HAP-1 (cell line): Measurements from ENCODE around the gene SORL1.
"Not testable (repeated sequence)": the region's sequence is repeated elsewhere in the genome, so short reads cannot be mapped to it uniquely, and the experiment has no call there.

Source experiments
- DNase-seq, 2 experiments: peaks; one replicate each; pipeline ENCODE4 v3.0.0-alpha.2; 2016 to 2020; ENCODE audit warnings: low spot score in 2 of 2
- H3K27me3 ChIP-seq: fragments of 250-450 bp; sonication (Bioruptor Pico); 2 replicates; pipeline ENCODE4 v1.5.1; 2020; ENCODE audit warnings: low read depth, mild to moderate bottlenecking, moderate library complexity
- H3K36me3 ChIP-seq: fragments of 250-450 bp; sonication (Bioruptor Pico); replicated peaks from 2 replicates; pipeline ENCODE4 v1.5.1; 2020; ENCODE audit warnings: mild to moderate bottlenecking
- H3K4me1 ChIP-seq: fragments of 250-450 bp; sonication (Bioruptor Pico); 2 replicates; pipeline ENCODE4 v1.5.1; 2020; ENCODE audit warnings: mild to moderate bottlenecking
- H3K4me3 ChIP-seq: fragments of 250-450 bp; sonication (Bioruptor Pico); 2 replicates; pipeline ENCODE4 v1.5.1; 2020; ENCODE audit warnings: mild to moderate bottlenecking, moderate library complexity
- H3K9me3 ChIP-seq: fragments of 250-450 bp; sonication (Bioruptor Pico); 2 replicates; pipeline ENCODE4 v1.5.1; 2020; ENCODE audit warnings: mild to moderate bottlenecking, moderate library complexity
- in situ Hi-C: fragments of 300-500 bp; cut with MboI; formaldehyde crosslinking; loops from 3 replicates; pipeline ENCODE4 v1.14.3; 2020; ENCODE audit warnings: low sequenced_read_pairs, inconsistent platforms, mixed read lengths

SORL1 gene

DNA sequence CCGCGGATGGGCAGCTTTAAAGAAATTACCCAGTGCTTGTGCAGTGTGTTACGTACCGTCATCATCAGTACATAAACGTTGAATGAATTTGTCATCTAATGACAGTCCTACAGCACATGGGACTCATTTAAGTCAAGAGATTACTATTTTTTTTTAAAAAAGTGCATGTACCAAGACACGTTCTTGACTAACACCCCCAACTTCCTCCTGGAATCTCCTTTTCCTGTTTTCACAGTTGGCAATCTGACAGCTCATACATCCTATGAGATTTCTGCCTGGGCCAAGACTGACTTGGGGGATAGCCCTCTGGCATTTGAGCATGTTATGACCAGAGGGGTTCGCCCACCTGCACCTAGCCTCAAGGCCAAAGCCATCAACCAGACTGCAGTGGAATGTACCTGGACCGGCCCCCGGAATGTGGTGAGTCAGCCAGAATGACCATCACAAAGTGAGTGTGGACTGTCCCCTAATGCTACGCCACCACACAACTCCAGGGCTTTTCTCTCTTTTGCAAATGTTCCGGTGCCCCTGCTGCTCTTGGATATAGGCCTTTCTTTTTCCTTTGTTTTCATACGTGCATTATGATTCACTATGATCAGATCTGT is 162.6 kb downstream of the SORL1 start:
- no peaks in the 10 kb centered on the region for H3K36me3 ChIP-seq
- H3K4me1 ChIP-seq: peaks cover 4% of the 10 kb centered on the region
- no peaks in the 10 kb centered on the region for H3K9me3 ChIP-seq
- no peak for DNase-seq
- no peak overlapping the region for H3K4me3 ChIP-seq
- H3K27me3 ChIP-seq: no peaks in the 10 kb centered on the region
- in situ Hi-C loops: no loop called here

DNA sequence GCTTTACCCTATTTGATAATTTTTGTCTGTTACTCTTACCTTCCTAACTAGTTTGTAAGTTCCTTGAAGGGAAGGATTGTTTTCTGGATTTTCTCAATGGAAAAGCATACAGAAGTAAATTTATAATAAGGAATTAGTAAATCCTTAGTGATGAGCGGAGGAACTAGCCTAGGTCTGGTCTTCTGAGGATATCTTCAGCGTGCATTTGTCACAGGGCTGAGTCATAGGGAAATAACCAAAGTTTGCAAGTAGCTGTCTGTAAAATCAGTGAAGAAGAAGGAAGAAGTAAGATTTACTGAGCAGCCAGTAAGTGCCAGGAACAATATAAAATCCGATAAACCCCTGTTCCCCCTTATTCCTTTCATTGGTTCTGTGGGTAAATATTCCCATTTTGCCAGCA is 163.4 kb downstream of the SORL1 start:
- Histone ChIP-seq H3K4me3 (no peak overlapping the region), H3K4me1 (no peaks in the 10 kb centered on the region), H3K9me3 (no peaks in the 10 kb centered on the region), H3K27me3 (no peaks in the 10 kb centered on the region), H3K36me3 (no peaks in the 10 kb centered on the region)
- in situ Hi-C loops: no loop called here
- DNase-seq: no peak

DNA sequence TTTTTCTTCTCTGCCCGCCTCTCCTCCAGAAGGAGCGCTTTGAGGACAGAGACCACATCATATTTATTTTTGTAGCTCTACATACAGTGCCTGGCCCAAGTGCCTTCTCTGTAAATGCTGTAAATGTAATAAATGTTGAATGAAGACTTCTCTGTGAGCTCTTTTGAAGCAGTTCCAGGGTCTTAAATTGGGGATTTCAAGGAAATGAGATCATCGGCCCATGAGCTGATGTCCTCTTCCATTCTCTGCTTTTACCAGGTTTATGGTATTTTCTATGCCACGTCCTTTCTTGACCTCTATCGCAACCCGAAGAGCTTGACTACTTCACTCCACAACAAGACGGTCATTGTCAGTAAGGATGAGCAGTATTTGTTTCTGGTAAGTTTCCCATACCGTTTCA is 166.4 kb downstream of the SORL1 start:
- Histone ChIP-seq H3K4me3 (no peak overlapping the region), H3K9me3 (no peaks in the 10 kb centered on the region), H3K4me1 (no peaks in the 10 kb centered on the region), H3K27me3 (no peaks in the 10 kb centered on the region), H3K36me3 (no peaks in the 10 kb centered on the region)
- in situ Hi-C loops: no loop called here
- DNase-seq: no peak

- Histone ChIP-seq H3K36me3 (no peaks in the 10 kb centered on the region), H3K4me3 (no peak overlapping the region), H3K27me3 (no peaks in the 10 kb centered on the region), H3K9me3 (no peaks in the 10 kb centered on the region), H3K4me1 (no peaks in the 10 kb centered on the region)
- in situ Hi-C loops: no loop called here
- no peak for DNase-seq
Measured at GRCh38 chr11:121625777-121626506, 173.8 kb downstream of the SORL1 start.

DNA sequence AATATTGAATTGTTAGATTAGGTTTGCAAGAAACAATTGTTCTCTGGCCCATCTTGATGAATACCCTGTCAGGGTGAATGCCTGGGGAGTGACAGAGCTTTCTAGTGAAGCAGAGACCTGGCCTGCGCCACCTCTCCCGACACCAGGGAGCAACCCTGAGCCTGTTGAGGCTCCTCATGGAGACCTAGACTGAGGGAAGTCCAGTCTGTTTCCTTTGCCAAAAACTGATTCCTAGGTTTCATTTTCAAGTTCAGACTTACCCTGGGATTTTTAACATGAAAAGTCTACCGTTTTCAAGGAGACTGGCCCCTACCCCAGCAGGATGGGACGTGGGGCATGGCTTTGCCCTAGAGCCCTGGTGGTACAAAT is 174.4 kb downstream of the SORL1 start:
- Histone ChIP-seq H3K36me3 (no peaks in the 10 kb centered on the region), H3K4me3 (no peak overlapping the region), H3K27me3 (no peaks in the 10 kb centered on the region), H3K9me3 (no peaks in the 10 kb centered on the region), H3K4me1 (no peaks in the 10 kb centered on the region)
- in situ Hi-C loops: no loop called here
- DNase-seq: no peak

GRCh38 chr11:121626980-121627379 is 174.9 kb downstream of the SORL1 start:
- in situ Hi-C loops: no loop called here
- no peaks in the 10 kb centered on the region for H3K4me1 ChIP-seq
- no peaks in the 10 kb centered on the region for H3K36me3 ChIP-seq
- H3K4me3 ChIP-seq: no peak overlapping the region
- no peak for DNase-seq
- H3K27me3 ChIP-seq: no peaks in the 10 kb centered on the region
- H3K9me3 ChIP-seq: no peaks in the 10 kb centered on the region

GRCh38 chr11:121630041-121630440 is 177.9 kb downstream of the SORL1 start:
- H3K27me3 ChIP-seq: no peaks in the 10 kb centered on the region
- no peaks in the 10 kb centered on the region for H3K36me3 ChIP-seq
- H3K4me1 ChIP-seq: peaks cover 10% of the 10 kb centered on the region
- H3K4me3 ChIP-seq: no peak overlapping the region
- in situ Hi-C loops: no loop called here
- no peaks in the 10 kb centered on the region for H3K9me3 ChIP-seq
- no peak for DNase-seq

DNA sequence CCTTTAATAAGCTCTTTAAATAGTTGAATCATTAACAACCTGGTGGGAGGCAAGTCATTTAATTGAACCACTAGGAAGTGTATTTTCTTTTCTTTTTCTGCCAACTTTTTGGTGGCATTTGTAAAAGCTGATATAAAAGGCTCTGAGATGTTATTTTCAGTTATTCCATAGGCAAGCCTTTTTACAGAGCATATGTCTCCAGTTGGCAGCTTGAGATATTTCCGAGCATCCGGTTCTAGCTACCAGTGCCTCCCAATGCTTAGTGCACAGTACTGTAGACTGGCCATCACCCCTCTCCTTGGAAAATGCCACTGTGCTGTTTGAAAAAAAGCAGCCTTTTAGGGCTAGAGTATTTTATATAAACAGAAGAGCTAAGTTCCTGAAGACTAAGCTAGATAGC is 179.3 kb downstream of the SORL1 start:
- DNase-seq: no peak
- no peak overlapping the region for H3K4me3 ChIP-seq
- no peaks in the 10 kb centered on the region for H3K9me3 ChIP-seq
- H3K27me3 ChIP-seq: no peaks in the 10 kb centered on the region
- no peaks in the 10 kb centered on the region for H3K36me3 ChIP-seq
- H3K4me1 ChIP-seq: peaks cover 19% of the 10 kb centered on the region
- in situ Hi-C loops: no loop called here

- H3K27me3 ChIP-seq: no peaks in the 10 kb centered on the region
- no peak for DNase-seq
- no peaks in the 10 kb centered on the region for H3K36me3 ChIP-seq
- H3K4me3 ChIP-seq: no peak overlapping the region
- H3K4me1 ChIP-seq: peaks cover 40% of the 10 kb centered on the region
- H3K9me3 ChIP-seq: no peaks in the 10 kb centered on the region
- in situ Hi-C loops: no loop called here
Measured at GRCh38 chr11:121634273-121634672, 182.2 kb downstream of the SORL1 start.

DNA sequence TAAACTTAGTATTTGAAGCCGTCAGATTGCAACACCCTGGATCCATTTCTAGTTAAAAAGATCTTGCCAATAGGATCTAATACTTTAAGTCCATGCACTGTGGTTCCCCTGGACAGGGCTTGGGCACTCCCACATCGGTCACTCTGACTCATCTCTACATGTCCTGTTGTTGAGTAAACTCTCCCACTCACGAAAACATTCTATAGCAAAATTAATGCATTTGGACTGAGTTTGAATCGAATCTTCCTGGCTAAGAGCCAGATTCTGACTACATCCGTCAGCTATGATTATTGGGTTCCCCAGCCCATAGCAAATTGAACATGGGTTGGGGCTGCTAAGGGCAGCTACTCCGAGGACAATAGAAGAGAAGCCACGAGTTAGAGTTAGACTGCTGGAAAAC is 182.8 kb downstream of the SORL1 start:
- DNase-seq: no peak
- in situ Hi-C loops: no loop called here

DNA sequence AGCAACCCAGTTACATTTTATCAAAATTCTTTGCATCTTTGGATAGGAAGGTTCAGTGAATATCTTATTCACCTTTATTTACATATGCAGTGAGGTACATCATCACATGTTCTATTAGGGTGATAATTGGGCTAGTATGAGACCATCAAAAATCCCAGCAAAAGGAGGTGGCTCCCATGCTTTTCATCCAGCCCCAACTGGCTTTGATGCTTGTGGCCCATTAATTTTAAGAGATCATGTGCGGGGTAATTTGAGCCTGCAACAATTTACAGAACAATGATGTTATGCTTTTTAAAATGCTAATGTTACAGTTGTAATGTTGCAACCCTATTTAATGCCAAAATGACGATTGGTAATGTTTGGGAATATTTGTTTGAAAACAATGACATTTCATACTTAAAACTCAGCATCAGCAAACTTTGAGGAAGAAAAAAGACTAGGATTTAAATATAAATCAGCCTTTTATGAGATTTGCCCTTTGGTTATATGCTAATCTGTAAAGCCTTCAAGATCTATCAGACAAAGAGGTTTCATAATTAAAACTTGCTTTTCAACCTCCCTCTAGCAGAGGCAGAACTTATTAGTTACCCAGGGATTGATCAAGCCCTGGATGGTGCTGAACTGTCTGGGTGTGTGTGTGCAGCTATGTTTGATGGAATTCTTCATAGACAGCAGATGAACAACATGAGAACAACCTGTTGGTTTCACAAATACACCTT is 184.1 kb downstream of the SORL1 start:
- DNase-seq: peak; percentile 71 to 96
- Histone ChIP-seq H3K27me3 (no peaks in the 10 kb centered on the region), H3K4me1 (peaks cover 40% of the 10 kb centered on the region), H3K9me3 (no peaks in the 10 kb centered on the region), H3K36me3 (no peaks in the 10 kb centered on the region), H3K4me3 (no peak overlapping the region)
- in situ Hi-C loops: no loop called here

More for the DNA sequence above, 182.8 kb downstream of the SORL1 start:
- Histone ChIP-seq H3K4me3 (no peak overlapping the region), H3K36me3 (no peaks in the 10 kb centered on the region), H3K27me3 (no peaks in the 10 kb centered on the region), H3K4me1 (peaks cover 40% of the 10 kb centered on the region), H3K9me3 (no peaks in the 10 kb centered on the region)

DNA sequence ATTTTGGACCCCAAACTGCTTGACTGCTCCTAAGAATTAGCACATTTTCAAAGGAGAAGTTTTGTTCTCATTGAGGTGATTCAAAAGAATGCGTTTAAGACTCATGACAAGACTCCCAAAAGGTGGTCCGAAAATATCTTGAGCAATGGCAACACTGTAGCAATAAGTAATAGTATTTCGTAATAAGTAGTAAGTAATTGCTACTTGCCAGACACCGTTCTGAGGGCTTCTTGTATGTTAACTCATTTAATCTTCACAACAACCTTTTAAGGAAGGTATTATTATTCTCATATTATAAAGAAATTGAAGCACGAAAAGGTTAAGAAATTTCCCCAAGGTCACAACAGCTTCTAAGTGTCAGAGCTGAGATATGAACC is 184.7 kb downstream of the SORL1 start:
- H3K4me3 ChIP-seq: no peak overlapping the region
- peaks cover 40% of the 10 kb centered on the region for H3K4me1 ChIP-seq
- H3K27me3 ChIP-seq: no peaks in the 10 kb centered on the region
- no peaks in the 10 kb centered on the region for H3K9me3 ChIP-seq
- DNase-seq: no peak
- H3K36me3 ChIP-seq: no peaks in the 10 kb centered on the region
- in situ Hi-C loops: no loop called here

DNA sequence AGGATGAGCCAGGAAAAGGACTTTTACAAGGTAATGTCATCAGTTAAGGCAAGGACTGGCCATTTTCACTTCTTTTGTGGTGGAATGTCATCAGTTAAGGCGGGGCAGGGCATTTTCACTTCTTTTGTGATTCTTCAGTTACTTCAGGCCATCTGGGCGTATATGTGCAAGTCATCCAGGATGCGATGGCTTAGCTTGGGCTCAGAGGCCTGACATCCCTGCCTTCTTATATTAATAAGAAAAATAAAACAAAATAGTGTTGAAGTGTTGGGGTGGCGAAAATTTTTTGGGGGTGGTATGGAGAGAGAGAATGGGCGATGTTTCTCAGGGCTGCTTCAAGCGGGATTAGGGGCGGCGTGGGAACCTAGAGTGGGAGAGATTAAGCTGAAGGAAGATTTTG is 185.5 kb downstream of the SORL1 start:
- H3K4me3 ChIP-seq, H3K9me3 ChIP-seq, H3K27me3 ChIP-seq, H3K36me3 ChIP-seq, in situ Hi-C loops: not testable (repeated sequence)
- peaks cover 40% of the 10 kb centered on the region for H3K4me1 ChIP-seq
- peak in 1 of 2 experiments; percentile 33 for DNase-seq

DNA sequence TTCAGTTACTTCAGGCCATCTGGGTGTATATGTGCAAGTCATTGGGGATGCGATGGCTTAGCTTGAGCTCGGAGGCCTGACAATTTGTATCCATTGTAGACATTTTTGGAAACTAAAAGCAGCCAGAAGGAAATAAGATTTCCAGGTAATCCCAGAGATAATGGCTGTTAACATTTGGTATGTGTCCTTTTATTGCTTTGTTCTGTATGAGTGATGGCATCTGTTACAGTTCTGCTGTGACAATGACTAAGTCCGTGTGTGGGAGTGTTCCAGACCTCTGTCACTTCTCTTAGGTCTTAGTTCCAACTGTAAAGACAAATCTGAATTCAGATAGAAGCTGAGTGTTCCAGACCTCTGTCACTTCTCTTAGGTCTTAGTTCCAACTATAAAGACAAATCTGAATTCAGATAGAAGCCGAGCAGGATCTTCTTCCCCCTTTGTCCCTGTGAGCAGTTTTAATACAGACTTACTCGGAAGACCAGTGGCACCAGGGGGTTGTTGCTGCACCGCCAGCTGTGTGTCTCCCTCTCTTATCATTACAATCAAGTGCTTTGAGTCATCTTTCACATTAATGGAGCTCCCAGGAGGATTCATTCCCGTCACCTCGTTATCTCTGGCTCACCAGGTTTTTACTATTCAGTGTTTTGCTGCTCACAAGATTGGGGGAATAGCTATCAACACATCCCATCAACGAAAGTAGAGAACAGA is 191.5 kb downstream of the SORL1 start:
- H3K36me3 ChIP-seq: no peaks in the 10 kb centered on the region
- DNase-seq: no peak
- no peaks in the 10 kb centered on the region for H3K9me3 ChIP-seq
- H3K4me3 ChIP-seq: no peak overlapping the region
- H3K27me3 ChIP-seq: no peaks in the 10 kb centered on the region
- H3K4me1 ChIP-seq: peaks cover 9% of the 10 kb centered on the region
- in situ Hi-C loops: no loop called here
